Putamen (tissue), 1 donor: ENCODE data around the gene CDC25B.
A peak's percentile ranks its signal among the peaks of the same experiment; 100 is the strongest.
"Not testable (repeated sequence)": the region's sequence is repeated elsewhere in the genome, so short reads cannot be mapped to it uniquely, and the experiment has no call there.

Experiments used
- DNase-seq: peaks from one replicate; pipeline ENCODE4 v3.0.0-alpha.2; 2016; ENCODE audit warnings: low spot score

The CDC25B gene

GRCh38 chr20:3785240-3786125 is 10.6 kb upstream of the CDC25B start:
- DNase-seq, result no peak

DNA sequence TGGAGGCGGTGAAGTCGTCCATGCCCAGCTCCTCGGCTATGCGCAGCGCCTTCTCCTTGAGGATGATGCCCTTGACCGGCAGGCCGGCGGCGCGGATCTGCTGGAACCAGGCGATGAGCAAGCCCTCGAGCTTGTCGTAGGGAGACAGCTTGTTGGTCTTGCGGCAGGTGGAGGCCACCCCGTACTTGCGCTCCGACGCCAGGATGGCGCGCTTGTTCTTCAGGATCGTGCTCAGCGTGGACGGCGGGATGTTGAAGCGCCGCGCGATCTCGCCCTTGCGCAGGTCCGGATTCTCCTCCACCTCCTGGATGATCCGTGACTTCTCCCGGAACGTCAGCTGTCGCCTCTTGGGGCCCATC is 10.0 kb upstream of the CDC25B start:
- DNase-seq, result no peak

- peak; percentile 89 for DNase-seq
Observed at GRCh38 chr20:3786665-3787323, 9.3 kb upstream of the CDC25B start, which contains the start of gene CENPB. Gene CENPB (minus strand): TSS chr20:3786740. CDS start chr20:3786483, 257 bp downstream.

GRCh38 chr20:3787324-3788014 is 8.6 kb upstream of the CDC25B start:
- no peak for DNase-seq

DNA sequence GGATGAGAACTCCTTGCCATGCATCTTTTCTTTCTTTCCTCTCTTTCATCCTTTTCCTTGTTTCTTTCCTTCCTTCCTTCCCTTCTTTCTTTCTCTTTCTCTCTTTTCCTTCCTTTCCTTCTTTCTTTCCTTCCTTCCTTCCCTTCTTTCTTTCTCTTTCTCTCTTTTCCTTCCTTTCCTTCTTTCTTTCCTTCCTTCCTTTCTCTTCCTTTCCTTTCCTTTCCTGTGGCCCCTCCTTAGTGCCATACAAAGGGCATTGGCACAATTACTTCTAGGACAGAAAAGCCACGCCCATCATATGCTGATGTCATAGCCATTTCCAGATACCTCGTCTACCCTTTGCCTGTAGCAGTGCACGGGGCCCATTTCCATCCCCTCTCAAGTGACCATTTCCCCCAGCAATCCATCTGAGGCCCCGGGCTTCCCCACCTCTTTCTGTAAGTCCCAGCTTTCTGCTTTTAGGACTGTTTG is 7.4 kb upstream of the CDC25B start:
- DNase-seq, result no peak

DNA sequence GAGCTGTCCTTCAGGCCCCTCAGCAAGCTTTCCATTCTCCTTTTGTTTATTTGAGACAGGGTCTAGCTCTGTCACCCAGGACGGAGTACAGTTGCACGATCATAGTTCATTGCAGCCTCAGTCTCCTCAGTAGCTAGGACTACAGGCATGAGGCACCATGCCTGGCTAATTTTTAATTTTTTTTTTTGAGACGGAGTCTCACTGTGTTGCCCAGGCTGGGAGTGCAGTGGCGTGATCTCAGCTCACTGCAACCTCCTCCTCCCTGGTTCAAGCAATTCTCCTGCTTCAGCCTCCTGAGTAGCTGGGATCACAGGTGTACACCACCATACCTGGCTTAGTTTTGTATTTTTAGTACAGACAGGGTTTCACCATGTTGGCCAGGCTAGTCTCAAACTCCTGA is 6.9 kb upstream of the CDC25B start:
- not testable (repeated sequence) for DNase-seq

GRCh38 chr20:3794168-3794567 is 1.9 kb upstream of the CDC25B start:
- not testable (repeated sequence) for DNase-seq

- no peak for DNase-seq
Observed at GRCh38 chr20:3794701-3795420, 1.2 kb upstream of the CDC25B start.

DNA sequence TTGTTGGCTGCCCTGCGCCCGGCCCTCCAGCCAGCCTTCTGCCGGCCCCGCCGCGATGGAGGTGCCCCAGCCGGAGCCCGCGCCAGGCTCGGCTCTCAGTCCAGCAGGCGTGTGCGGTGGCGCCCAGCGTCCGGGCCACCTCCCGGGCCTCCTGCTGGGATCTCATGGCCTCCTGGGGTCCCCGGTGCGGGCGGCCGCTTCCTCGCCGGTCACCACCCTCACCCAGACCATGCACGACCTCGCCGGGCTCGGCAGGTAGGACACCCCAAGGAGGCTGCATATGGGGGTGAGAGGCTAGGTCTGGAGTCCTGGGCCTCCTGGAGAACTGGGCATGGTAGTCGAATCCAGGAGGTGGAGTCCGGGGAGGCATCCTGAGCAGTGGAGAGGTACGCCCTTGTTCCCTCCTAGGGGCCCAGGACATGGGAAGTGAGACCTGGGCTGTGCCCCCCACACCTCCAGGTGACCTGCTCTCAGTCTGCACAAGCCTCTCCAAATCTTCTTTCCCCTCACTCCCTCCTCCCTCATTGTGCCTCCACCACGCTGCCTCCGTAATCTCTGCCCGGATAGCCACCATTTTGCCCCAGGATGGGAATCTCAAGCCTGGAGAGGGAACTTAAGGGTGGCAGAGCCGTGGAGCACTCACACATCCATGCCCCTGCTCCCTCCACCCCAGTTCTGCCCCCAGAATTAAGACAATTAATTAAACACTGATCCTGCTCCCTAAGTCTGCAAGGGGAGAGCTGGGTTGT is 541 bp downstream of the CDC25B start:
- no peak for DNase-seq

DNA sequence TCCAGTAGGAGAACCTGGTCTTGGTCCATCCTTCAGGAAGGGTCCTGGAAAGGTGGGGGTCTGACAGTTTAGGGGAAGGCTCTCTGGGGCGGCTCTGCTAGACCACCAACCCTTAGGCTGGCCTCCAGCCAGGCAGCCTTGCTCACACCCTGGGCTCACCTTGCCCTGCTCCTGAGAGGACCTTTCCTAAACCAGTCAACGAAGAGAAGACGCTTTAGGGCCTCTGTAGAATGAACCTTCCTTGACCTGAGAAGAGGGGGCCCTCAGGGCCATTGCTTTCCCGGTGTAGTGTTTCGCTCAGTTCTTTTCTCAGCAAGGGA is 1.1 kb downstream of the CDC25B start:
- no peak for DNase-seq

DNA sequence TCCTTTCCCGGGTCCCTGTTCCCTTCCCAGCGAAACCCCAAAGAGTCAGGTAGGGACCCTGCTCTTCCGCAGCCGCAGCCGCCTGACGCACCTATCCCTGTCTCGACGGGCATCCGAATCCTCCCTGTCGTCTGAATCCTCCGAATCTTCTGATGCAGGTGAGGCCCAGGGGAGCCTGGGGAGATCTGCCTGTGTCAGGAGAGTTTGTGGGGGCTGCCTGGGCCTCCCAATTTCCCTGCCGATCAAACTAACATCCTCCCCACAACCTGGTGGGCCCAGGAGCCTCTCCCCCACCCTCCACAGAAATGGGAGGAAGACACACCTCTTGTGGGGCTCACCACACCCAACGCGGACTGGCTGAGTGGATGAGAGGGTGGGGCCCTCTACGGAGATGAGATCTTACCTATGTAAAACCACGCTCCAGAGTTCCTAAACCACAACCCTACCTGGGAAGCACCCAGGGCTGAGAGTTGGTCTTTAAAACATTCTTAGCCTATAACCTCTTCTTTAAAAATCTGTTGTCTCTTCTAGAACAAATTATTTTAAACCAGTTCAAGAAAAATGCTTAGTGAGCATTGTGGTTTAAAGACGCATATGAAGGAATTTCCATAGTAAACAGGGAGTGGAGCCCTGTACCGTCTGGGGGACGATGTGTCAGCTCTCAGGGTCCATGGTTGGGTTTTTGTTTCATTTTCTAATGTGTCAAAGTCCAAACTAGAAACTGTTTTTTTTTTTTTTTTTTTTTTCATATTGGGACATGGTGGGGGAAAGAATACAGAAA is 1.7 kb downstream of the CDC25B start:
- no peak for DNase-seq

DNA sequence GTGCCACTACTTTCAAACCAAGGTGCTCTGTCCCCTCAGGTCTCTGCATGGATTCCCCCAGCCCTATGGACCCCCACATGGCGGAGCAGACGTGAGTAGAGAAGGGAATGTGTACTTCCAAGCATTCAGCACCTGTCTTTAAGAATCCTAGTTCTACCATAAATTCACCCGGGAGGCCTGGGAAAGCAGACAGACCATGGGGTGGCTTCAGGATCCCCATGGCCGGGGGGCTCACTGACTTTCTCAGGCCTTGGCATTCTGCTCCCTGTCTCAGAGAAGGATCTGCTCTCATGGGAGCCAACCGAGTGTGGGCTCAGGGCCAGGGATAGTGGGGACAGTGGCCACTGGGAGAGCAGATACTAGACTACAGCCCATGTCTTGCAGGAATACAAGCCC is 2.3 kb downstream of the CDC25B start:
- DNase-seq, result no peak

GRCh38 chr20:3798908-3799248 is 2.8 kb downstream of the CDC25B start:
- DNase-seq, result no peak

- DNase-seq, result no peak
Observed at GRCh38 chr20:3800256-3800877, 4.3 kb downstream of the CDC25B start.

GRCh38 chr20:3800878-3801260 is 4.8 kb downstream of the CDC25B start:
- DNase-seq, result no peak

DNA sequence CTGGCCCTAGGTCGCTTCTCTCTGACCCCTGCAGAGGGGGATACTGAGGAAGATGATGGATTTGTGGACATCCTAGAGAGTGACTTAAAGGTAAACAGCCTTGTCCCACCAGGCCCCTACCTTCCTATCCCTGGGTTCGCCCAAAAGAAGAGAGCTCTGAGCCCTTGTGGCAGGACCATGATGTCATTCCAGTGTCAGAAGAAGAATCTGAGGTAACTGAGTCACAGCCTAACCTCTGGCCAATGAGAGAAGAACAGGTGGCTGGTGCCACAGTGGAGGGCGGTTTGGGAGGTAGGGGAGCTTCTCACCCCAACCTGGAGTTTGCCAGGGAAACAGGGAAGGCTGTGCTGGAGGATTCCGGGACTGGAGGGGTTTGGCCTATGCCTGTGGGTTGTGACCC is 5.2 kb downstream of the CDC25B start:
- DNase-seq, result no peak

DNA sequence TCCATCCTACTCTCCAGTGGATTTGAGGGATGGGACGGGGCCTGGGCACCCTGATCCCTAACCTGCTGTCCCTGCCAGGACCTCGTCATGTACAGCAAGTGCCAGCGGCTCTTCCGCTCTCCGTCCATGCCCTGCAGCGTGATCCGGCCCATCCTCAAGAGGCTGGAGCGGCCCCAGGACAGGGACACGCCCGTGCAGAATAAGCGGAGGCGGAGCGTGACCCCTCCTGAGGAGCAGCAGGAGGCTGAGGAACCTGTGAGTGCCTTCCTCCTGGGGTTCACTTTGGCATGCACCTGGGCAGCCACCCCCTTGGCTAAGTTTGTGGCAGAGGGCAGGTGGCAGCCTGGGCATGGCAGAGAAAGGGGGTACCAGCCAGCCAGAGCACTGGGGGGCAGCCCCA is 5.7 kb downstream of the CDC25B start:
- DNase-seq, result no peak

DNA sequence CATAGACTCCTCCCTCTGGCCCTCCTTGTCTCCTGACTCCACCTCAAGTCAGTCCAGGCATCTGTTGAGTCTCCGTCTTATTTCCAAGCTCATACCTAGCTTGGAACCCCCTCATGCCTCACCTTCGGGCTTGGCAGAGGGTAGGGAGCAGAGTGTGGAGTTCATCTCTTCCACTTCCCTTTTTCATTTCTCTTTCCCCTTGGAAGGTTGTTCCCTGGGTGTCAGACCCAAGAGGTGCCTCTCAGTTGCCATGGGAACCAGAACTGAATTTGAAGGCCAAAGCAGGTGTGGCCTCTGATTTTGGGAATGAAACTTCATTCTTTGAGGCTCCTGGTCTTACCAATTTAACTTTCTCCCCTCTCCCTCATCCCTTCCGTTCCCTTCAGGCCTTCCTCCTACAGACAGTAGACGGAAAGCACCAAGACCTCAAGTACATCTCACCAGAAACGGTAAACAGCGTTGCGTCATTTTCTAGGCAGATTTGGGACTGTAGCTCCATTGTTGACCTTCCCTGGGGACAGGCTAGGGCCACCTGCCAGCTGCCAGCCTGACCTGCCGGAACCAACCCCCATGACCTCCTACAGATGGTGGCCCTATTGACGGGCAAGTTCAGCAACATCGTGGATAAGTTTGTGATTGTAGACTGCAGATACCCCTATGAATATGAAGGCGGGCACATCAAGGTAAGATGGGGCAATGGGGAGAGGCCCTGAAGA is 6.6 kb downstream of the CDC25B start:
- no peak for DNase-seq

DNA sequence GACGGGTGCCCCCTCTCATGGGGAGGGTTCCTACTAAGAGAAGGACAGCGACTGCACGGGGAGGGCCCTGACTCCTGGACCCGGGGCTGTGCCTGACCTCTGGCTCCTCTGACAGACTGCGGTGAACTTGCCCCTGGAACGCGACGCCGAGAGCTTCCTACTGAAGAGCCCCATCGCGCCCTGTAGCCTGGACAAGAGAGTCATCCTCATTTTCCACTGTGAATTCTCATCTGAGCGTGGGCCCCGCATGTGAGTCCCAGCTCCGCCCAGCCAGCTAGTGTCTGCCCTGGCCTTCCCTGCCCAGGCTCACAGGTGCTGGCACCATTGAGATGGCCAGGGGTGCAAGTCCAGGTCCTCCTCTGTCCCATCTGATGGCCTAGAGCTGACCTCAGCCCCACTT is 7.2 kb downstream of the CDC25B start:
- no peak for DNase-seq

DNA sequence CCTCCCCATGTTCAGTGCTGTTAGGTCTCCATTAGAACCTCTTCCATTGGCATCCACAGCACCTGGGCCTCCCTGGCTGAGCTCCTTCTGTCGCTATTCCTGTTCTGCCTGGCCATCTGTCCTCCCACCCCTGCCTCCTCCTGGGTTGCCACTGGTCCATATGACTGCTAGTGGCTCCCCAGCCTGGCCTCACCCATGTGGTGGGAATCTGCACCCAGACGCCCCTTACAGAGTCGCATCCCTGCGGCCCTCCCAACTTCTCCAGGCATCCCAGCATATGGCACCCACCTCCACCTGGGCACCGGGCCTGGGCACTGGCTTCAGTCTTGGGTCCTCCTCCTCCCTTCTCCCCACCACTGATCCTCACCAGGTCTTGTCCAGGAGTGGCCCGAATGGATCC is 7.7 kb downstream of the CDC25B start:
- DNase-seq, result no peak
